Endothelial cell (in vitro differentiated cells): ENCODE measurements around the gene SLF2. TPM values are rescaled to one million over a fixed set of nuclear protein-coding genes. Genes with fewer than 3 reads are reported as not detected.

Experiments
- DNase-seq: peaks from one replicate; pipeline ENCODE4 v3.0.0; 2021; ENCODE audit warnings: low spot score
- H3K27ac Mint-ChIP-seq: one replicate; pipeline ENCODE4 v1.8.0; 2021; ENCODE audit warnings: mixed read lengths, inconsistent platforms; ENCODE audit not compliant: unreplicated experiment
- H3K27me3 Mint-ChIP-seq: one replicate; pipeline ENCODE4 v1.8.0; 2021; ENCODE audit warnings: mild to moderate bottlenecking, moderate library complexity, mixed read lengths, inconsistent platforms; ENCODE audit not compliant: unreplicated experiment
- H3K36me3 Mint-ChIP-seq: one replicate; pipeline ENCODE4 v1.8.0; 2021; ENCODE audit warnings: mild to moderate bottlenecking, low read depth, mixed read lengths, inconsistent platforms; ENCODE audit not compliant: unreplicated experiment
- H3K4me1 Mint-ChIP-seq: one replicate; pipeline ENCODE4 v1.8.0; 2021; ENCODE audit warnings: mild to moderate bottlenecking, mixed read lengths, inconsistent platforms; ENCODE audit not compliant: unreplicated experiment
- H3K4me3 Mint-ChIP-seq: one replicate; pipeline ENCODE4 v1.8.0; 2021; ENCODE audit warnings: mild to moderate bottlenecking, mixed read lengths, inconsistent platforms; ENCODE audit not compliant: unreplicated experiment
- H3K9me3 Mint-ChIP-seq: one replicate; pipeline ENCODE4 v1.8.0; 2021; ENCODE audit warnings: mixed read lengths, inconsistent platforms; ENCODE audit not compliant: unreplicated experiment
- CTCF ChIP-seq: fragments of 200-600 bp; sonication (generic); IDR thresholded peaks from one replicate; pipeline ENCODE4 v1.5.0; 2021; ENCODE audit warnings: antibody characterized with exemption; ENCODE audit not compliant: unreplicated experiment
- microRNA-seq: library from miRNA; unstranded; fragments of <30 nt; microRNA quantifications from one replicate; pipeline ENCODE4, GENCODE V29; 2020; ENCODE audit not compliant: unreplicated experiment
- total RNA-seq: library from RNA; stranded (reverse); fragmentation: NEBNext Ultra II Directional; extraction: Animal tissue kit (Norgen Biotek cat#: 25700); gene quantifications from one replicate; pipeline ENCODE4 v1.2.1, GENCODE V29; 2021; ENCODE audit not compliant: unreplicated experiment

The SLF2 gene
- total RNA-seq, 1 donor from 2014 or later = 31.2 TPM

- H3K27ac Mint-ChIP-seq = no peak overlapping the region
These were observed 100.0 kb downstream of the SLF2 start for GRCh38 chr10:101012525-101013364.

GRCh38 chr10:101013365-101013825 is 100.6 kb downstream of the SLF2 start:
- no peak overlapping the region for H3K27ac Mint-ChIP-seq
- H3K27me3 Mint-ChIP-seq = peaks cover 14% of the 10 kb centered on the region
- peaks cover 15% of the 10 kb centered on the region for H3K4me1 Mint-ChIP-seq
- no peaks in the 10 kb centered on the region for H3K9me3 Mint-ChIP-seq
- no peak for TF ChIP-seq CTCF
- DNase-seq = no peak
- H3K36me3 Mint-ChIP-seq = no peaks in the 10 kb centered on the region
- H3K4me3 Mint-ChIP-seq = no peak overlapping the region

More at GRCh38 chr10:101012525-101013364, 100.0 kb downstream of the SLF2 start:
- no peak overlapping the region for H3K4me3 Mint-ChIP-seq
- peak; percentile 84 for TF ChIP-seq CTCF
- H3K27me3 Mint-ChIP-seq = peaks cover 15% of the 10 kb centered on the region
- H3K36me3 Mint-ChIP-seq = no peaks in the 10 kb centered on the region
- peak; percentile 84 for DNase-seq
- no peaks in the 10 kb centered on the region for H3K9me3 Mint-ChIP-seq
- peaks cover 13% of the 10 kb centered on the region for H3K4me1 Mint-ChIP-seq

GRCh38 chr10:101014230-101014884 is 101.6 kb downstream of the SLF2 start:
- Mint-ChIP-seq H3K27me3 (peaks cover 17% of the 10 kb centered on the region), H3K27ac (no peak overlapping the region), H3K4me3 (no peak overlapping the region), H3K4me1 (peaks cover 18% of the 10 kb centered on the region), H3K9me3 (no peaks in the 10 kb centered on the region), H3K36me3 (no peaks in the 10 kb centered on the region)
- TF ChIP-seq CTCF = peak; percentile 61
- DNase-seq = peak; percentile 90

Small RNA genes within 50 kb of the gene (microRNA-seq; reads per million reads assigned to microRNA genes)
- not detected for gene MIR608

Other genes with a start within 250 kb of the SLF2 start
- gene PAX2, start 167.4 kb upstream of the SLF2 start, total RNA-seq = 17.4 TPM
- gene SEMA4G, start 56.5 kb downstream of the SLF2 start, total RNA-seq = 8.0 TPM
- 51.8 TPM for gene MRPL43, start 74.5 kb downstream of the SLF2 start, total RNA-seq
- 10.5 TPM for gene TWNK, start 74.6 kb downstream of the SLF2 start, total RNA-seq
- gene LZTS2, start 86.8 kb downstream of the SLF2 start, total RNA-seq = 52.2 TPM
- gene PDZD7, start 118.2 kb downstream of the SLF2 start, total RNA-seq = 0.54 TPM
- 27.1 TPM for gene SFXN3, start 118.3 kb downstream of the SLF2 start, total RNA-seq
- gene KAZALD1, start 149.0 kb downstream of the SLF2 start, total RNA-seq = 10.6 TPM
- gene TLX1, start 218.3 kb downstream of the SLF2 start, total RNA-seq = 31.0 TPM